ENCODE results near the gene PDCD11.

PDCD11 gene

GRCh38 chr10:103449208-103450144 lies 53.0 kb downstream of the PDCD11 start:
- DNase-seq (ENCODE audit: low read depth, low spot score): no peak

- no peak for DNase-seq (ENCODE audit: low read depth, low spot score)
Measured at GRCh38 chr10:103450201-103450695, 53.8 kb downstream of the PDCD11 start.

- DNase-seq (ENCODE audit: low read depth, low spot score): no peak
Measured at GRCh38 chr10:103451091-103451813, 54.8 kb downstream of the PDCD11 start.

- no peak for DNase-seq (ENCODE audit: low read depth, low spot score)
Measured at GRCh38 chr10:103451831-103452505, 55.5 kb downstream of the PDCD11 start, which contains the start of gene CALHM2. Gene CALHM2, minus strand, starts transcription at chr10:103452370. Its CDS starts 2,429 bp downstream, at chr10:103449941.

- no peak for DNase-seq (ENCODE audit: low read depth, low spot score)
Measured at GRCh38 chr10:103452506-103453230, 56.2 kb downstream of the PDCD11 start.

GRCh38 chr10:103454026-103454425 lies 57.6 kb downstream of the PDCD11 start:
- no peak for DNase-seq (ENCODE audit: low read depth, low spot score)

- no peak for DNase-seq (ENCODE audit: low read depth, low spot score)
Measured at GRCh38 chr10:103455235-103455634, 58.8 kb downstream of the PDCD11 start.

- DNase-seq (ENCODE audit: low read depth, low spot score): no peak
Measured at GRCh38 chr10:103456074-103456660, 59.7 kb downstream of the PDCD11 start.

GRCh38 chr10:103457176-103457712 lies 60.8 kb downstream of the PDCD11 start:
- no peak for DNase-seq (ENCODE audit: low read depth, low spot score)

- no peak for DNase-seq (ENCODE audit: low read depth, low spot score)
Measured at GRCh38 chr10:103457896-103458583, 61.6 kb downstream of the PDCD11 start.

- no peak for DNase-seq (ENCODE audit: low read depth, low spot score)
Measured at GRCh38 chr10:103458720-103459119, 62.3 kb downstream of the PDCD11 start, which contains the start of gene CALHM1. Gene CALHM1, minus strand, starts transcription at chr10:103458900. Its CDS starts 149 bp downstream, at chr10:103458751.

- no peak for DNase-seq (ENCODE audit: low read depth, low spot score)
Measured at GRCh38 chr10:103459615-103460014, 63.2 kb downstream of the PDCD11 start.

- no peak for DNase-seq (ENCODE audit: low read depth, low spot score)
Measured at GRCh38 chr10:103463499-103463898, 67.1 kb downstream of the PDCD11 start.

GRCh38 chr10:103465411-103466179 lies 69.2 kb downstream of the PDCD11 start:
- no peak for DNase-seq (ENCODE audit: low read depth, low spot score)

GRCh38 chr10:103466734-103467133 lies 70.3 kb downstream of the PDCD11 start:
- no peak for DNase-seq (ENCODE audit: low read depth, low spot score)

- DNase-seq (ENCODE audit: low read depth, low spot score): no peak
Measured at GRCh38 chr10:103467406-103467805, 71.0 kb downstream of the PDCD11 start.

- no peak for DNase-seq (ENCODE audit: low read depth, low spot score)
Measured at GRCh38 chr10:103469201-103469600, 72.8 kb downstream of the PDCD11 start.

GRCh38 chr10:103470761-103471653 lies 74.6 kb downstream of the PDCD11 start:
- no peak for DNase-seq (ENCODE audit: low read depth, low spot score)

Measured in iPS DF 19.7 (cell line).